H9 (cell line): Measurements from ENCODE around the gene FABP7. TPM values are rescaled to one million over a fixed set of nuclear protein-coding genes. Genes with fewer than 3 reads are reported as not detected.

Experiments
- DNase-seq: peaks from one replicate; pipeline ENCODE4 v3.0.0-alpha.2; 2017
- H2AFZ ChIP-seq: one replicate; pipeline ENCODE4 v1.6.1; 2013; ENCODE audit warnings: mild to moderate bottlenecking, low read length, control low read depth, moderate library complexity
- H2AK5ac ChIP-seq: 2 replicates; pipeline ENCODE4 v1.6.1; 2013; ENCODE audit warnings: low read length, control low read depth, mixed read lengths; ENCODE audit not compliant: insufficient read length
- H2BK120ac ChIP-seq: one replicate; pipeline ENCODE4 v1.6.1; 2013; ENCODE audit warnings: low read depth, mild to moderate bottlenecking, low read length, control low read depth, inconsistent platforms; ENCODE audit not compliant: poor library complexity, severe bottlenecking
- H2BK12ac ChIP-seq: 2 replicates; pipeline ENCODE4 v1.6.1; 2013; ENCODE audit warnings: low read length, control low read depth, mixed read lengths, low read depth; ENCODE audit not compliant: insufficient read length
- H2BK15ac ChIP-seq: 2 replicates; pipeline ENCODE4 v1.6.1; 2013; ENCODE audit warnings: low read depth, low read length, control low read depth
- H2BK20ac ChIP-seq: one replicate; pipeline ENCODE4 v1.6.1; 2013; ENCODE audit warnings: low read depth, mild to moderate bottlenecking, low read length, control low read depth, inconsistent platforms; ENCODE audit not compliant: poor library complexity, severe bottlenecking
- H2BK5ac ChIP-seq: 2 replicates; pipeline ENCODE4 v1.6.1; 2013; ENCODE audit warnings: low read length, control low read depth, mixed read lengths; ENCODE audit not compliant: insufficient read length
- H3K14ac ChIP-seq: 2 replicates; pipeline ENCODE4 v1.6.1; 2013; ENCODE audit warnings: low read length, control low read depth; ENCODE audit not compliant: insufficient read depth
- H3K18ac ChIP-seq: 2 replicates; pipeline ENCODE4 v1.6.1; 2013; ENCODE audit warnings: low read depth, mild to moderate bottlenecking, mixed read lengths, low read length, control low read depth; ENCODE audit not compliant: insufficient read length
- H3K23ac ChIP-seq: 2 replicates; pipeline ENCODE4 v1.6.1; 2013; ENCODE audit warnings: low read length, control low read depth, mixed read lengths, low read depth; ENCODE audit not compliant: insufficient read length
- H3K23me2 ChIP-seq: 2 replicates; pipeline ENCODE4 v1.6.1; 2013; ENCODE audit warnings: low read depth, mild to moderate bottlenecking, mixed read lengths, low read length, control low read depth; ENCODE audit not compliant: insufficient read length, poor library complexity, severe bottlenecking
- H3K27ac ChIP-seq: 2 replicates; pipeline ENCODE4 v1.5.1; 2013; ENCODE audit warnings: low read length, control low read depth, mixed read lengths, low read depth; ENCODE audit not compliant: insufficient read length
- H3K27me3 ChIP-seq: 2 replicates; pipeline ENCODE4 v1.6.1; 2013; ENCODE audit warnings: low read length, control low read depth, inconsistent platforms; ENCODE audit not compliant: insufficient read depth
- H3K4ac ChIP-seq: 2 replicates; pipeline ENCODE4 v1.6.1; 2013; ENCODE audit warnings: low read depth, mild to moderate bottlenecking, control low read depth, inconsistent platforms, low read length, moderate library complexity
- H3K4me1 ChIP-seq: 2 replicates; pipeline ENCODE4 v1.6.1; 2013; ENCODE audit warnings: low read length, control low read depth, inconsistent platforms; ENCODE audit not compliant: insufficient read depth
- H3K4me2 ChIP-seq: 2 replicates; pipeline ENCODE4 v1.6.1; 2013; ENCODE audit warnings: low read length, control low read depth, mixed read lengths; ENCODE audit not compliant: insufficient read length, insufficient read depth
- H3K56ac ChIP-seq: 2 replicates; pipeline ENCODE4 v1.6.1; 2013; ENCODE audit warnings: low read depth, mild to moderate bottlenecking, mixed read lengths, low read length, control low read depth; ENCODE audit not compliant: insufficient read length
- H3K79me1 ChIP-seq: 2 replicates; pipeline ENCODE4 v1.6.1; 2013; ENCODE audit warnings: low read depth, mild to moderate bottlenecking, moderate library complexity, low read length, control low read depth, inconsistent platforms; ENCODE audit not compliant: insufficient read depth, poor library complexity, severe bottlenecking
- H3K79me2 ChIP-seq: 2 replicates; pipeline ENCODE4 v1.6.1; 2013; ENCODE audit warnings: low read length, control low read depth, inconsistent platforms; ENCODE audit not compliant: insufficient read depth
- H3K9ac ChIP-seq: 2 replicates; pipeline ENCODE4 v1.6.1; 2013; ENCODE audit warnings: low read length, control low read depth, mixed read lengths; ENCODE audit not compliant: insufficient read length; ENCODE audit errors: extremely low read depth
- H3K9me3 ChIP-seq: one replicate; pipeline ENCODE4 v1.6.1; 2013; ENCODE audit warnings: low read depth, low read length, inconsistent platforms; ENCODE audit not compliant: control insufficient read depth
- H3T11ph ChIP-seq: one replicate; pipeline ENCODE4 v1.6.1; 2013; ENCODE audit warnings: mild to moderate bottlenecking, low read length, control low read depth, inconsistent platforms
- H4K20me1 ChIP-seq: one replicate; pipeline ENCODE4 v1.6.1; 2013; ENCODE audit not compliant: control insufficient read depth, insufficient read length, insufficient read depth
- H4K5ac ChIP-seq: 2 replicates; pipeline ENCODE4 v1.6.1; 2013; ENCODE audit warnings: low read depth, mild to moderate bottlenecking, mixed read lengths, low read length, control low read depth; ENCODE audit not compliant: insufficient read length
- H4K8ac ChIP-seq: replicated peaks from 2 replicates; pipeline ENCODE4 v1.6.1; 2013; ENCODE audit warnings: low read length, control low read depth, mixed read lengths, low read depth; ENCODE audit not compliant: insufficient read length
- H4K91ac ChIP-seq: 2 replicates; pipeline ENCODE4 v1.6.1; 2013; ENCODE audit warnings: low read depth, mild to moderate bottlenecking, moderate library complexity, mixed read lengths, low read length, control low read depth; ENCODE audit not compliant: insufficient read length
- H3K27ac Mint-ChIP-seq, 3 experiments: 2 replicates in 2 of 3; 3 replicates in 1 of 3; pipeline ENCODE4 v1.8.0; 2020 to 2021; ENCODE audit warnings: mixed read lengths in 3 of 3, mild to moderate bottlenecking in 1 of 3, moderate library complexity in 1 of 3
- H3K27me3 Mint-ChIP-seq: 2 replicates; pipeline ENCODE4 v1.8.0; 2021; ENCODE audit warnings: low read depth, mild to moderate bottlenecking, moderate library complexity, mixed read lengths
- H3K36me3 Mint-ChIP-seq, 3 experiments: 2 replicates in 2 of 3; 3 replicates in 1 of 3; pipeline ENCODE4 v1.8.0; 2020 to 2021; ENCODE audit warnings: low read depth in 3 of 3, mixed read lengths in 3 of 3; ENCODE audit not compliant: insufficient read depth in 1 of 3
- H3K4me1 Mint-ChIP-seq, 2 experiments: 2 replicates each; pipeline ENCODE4 v1.8.0; 2020; ENCODE audit warnings: mixed read lengths in 2 of 2
- H3K4me3 Mint-ChIP-seq, 2 experiments: 2 replicates in 1 of 2; 3 replicates in 1 of 2; pipeline ENCODE4 v1.8.0; 2020 to 2021; ENCODE audit warnings: mild to moderate bottlenecking in 2 of 2, mixed read lengths in 2 of 2, moderate library complexity in 1 of 2
- H3K9me3 Mint-ChIP-seq, 2 experiments: 2 replicates in 1 of 2; 3 replicates in 1 of 2; pipeline ENCODE4 v1.8.0; 2020; ENCODE audit warnings: mild to moderate bottlenecking in 2 of 2, mixed read lengths in 2 of 2, moderate library complexity in 1 of 2
- CTCF ChIP-seq: fragments of 200-600 bp; sonication (generic); conservative IDR thresholded peaks from 3 replicates; pipeline ENCODE4 v1.8.0; 2021; ENCODE audit warnings: antibody characterized with exemption, mild to moderate bottlenecking
- WGBS: extraction: QIAGEN DNeasy Blood & Tissue Kit; methylation state at CpG from one replicate; pipeline ENCODE4 v1.1.7; 2013; ENCODE audit warnings: missing lambda C conversion rate, low lambda C conversion rate, mixed read lengths; ENCODE audit not compliant: insufficient read length; ENCODE audit errors: extremely low coverage; 5-methylcytosine and 5-hydroxymethylcytosine counted together
- total RNA-seq: library from RNA; stranded (reverse); gene quantifications from 2 replicates; pipeline ENCODE4 v1.2.1, GENCODE V29; 2021

Gene FABP7
- total RNA-seq, 1 experiment from 2014 or later = 3.9 TPM

- no peak overlapping the region for H3K14ac ChIP-seq
- no peak overlapping the region for H3K18ac ChIP-seq
- H3K27ac ChIP-seq = no peak overlapping the region
- H2AFZ ChIP-seq = no peak overlapping the region
- H3K23me2 ChIP-seq = no peaks in the 10 kb centered on the region
- no peaks in the 10 kb centered on the region for H3K9me3 Mint-ChIP-seq
- no peaks in the 10 kb centered on the region for H3K27me3 ChIP-seq
- H2BK120ac ChIP-seq = no peak overlapping the region
- no peak overlapping the region for H3K56ac ChIP-seq
- peak; percentile 57 for DNase-seq
- H2BK12ac ChIP-seq = no peak overlapping the region
- H2BK5ac ChIP-seq = no peak overlapping the region
- no peaks in the 10 kb centered on the region for H3K79me1 ChIP-seq
- no peak overlapping the region for H2AK5ac ChIP-seq
- H3K27ac Mint-ChIP-seq = no peak overlapping the region; a peak in 1 of 7 replicates
- TF ChIP-seq CTCF = no peak
- H3K4me2 ChIP-seq = no peak overlapping the region
- H4K20me1 ChIP-seq = no peaks in the 10 kb centered on the region
- no peak overlapping the region for H4K91ac ChIP-seq
- no peak overlapping the region for H3K9ac ChIP-seq
- H3K4ac ChIP-seq = no peak overlapping the region
- H2BK20ac ChIP-seq = no peak overlapping the region
- no peak overlapping the region for H4K5ac ChIP-seq
- no peak overlapping the region for H4K8ac ChIP-seq
- H3K4me1 ChIP-seq = peaks cover 3% of the 10 kb centered on the region; the same call in 1 of the 2 replicates
- H3K9me3 ChIP-seq = no peaks in the 10 kb centered on the region
- no peaks in the 10 kb centered on the region for H3K79me2 ChIP-seq
- H2BK15ac ChIP-seq = no peak overlapping the region
- H3K4me3 Mint-ChIP-seq = no peak overlapping the region
- no CpG with 5 or more reads among the region's 7 CpGs for WGBS
- H3K23ac ChIP-seq = no peak overlapping the region
- H3T11ph ChIP-seq = no peak overlapping the region
- no peaks in the 10 kb centered on the region for H3K36me3 Mint-ChIP-seq
- peaks cover 31 to 37% of the 10 kb centered on the region in 2 experiments for H3K4me1 Mint-ChIP-seq
- H3K27me3 Mint-ChIP-seq = no peaks in the 10 kb centered on the region
Measured at GRCh38 chr6:122833021-122833491, 53.5 kb downstream of the FABP7 start.

Other genes with a start within 250 kb of the FABP7 start
- gene PKIB, start 169.3 kb upstream of the FABP7 start, total RNA-seq = 44.7 and 46.5 TPM in 2 replicates
- 0.59 and 0.68 TPM in 2 replicates for gene SMPDL3A, start 9.5 kb downstream of the FABP7 start, total RNA-seq
- gene CLVS2, start 216.5 kb downstream of the FABP7 start, total RNA-seq = 0.15 and 0.26 TPM in 2 replicates